GM12875 (cell line): ENCODE results near the gene IZUMO4.

Experiments
- H3K4me3 ChIP-seq: one replicate; pipeline ENCODE4 v1.5.1; 2011; ENCODE audit warnings: low read depth, low read length, control low read depth
- CTCF ChIP-seq: IDR thresholded peaks from 2 replicates; pipeline ENCODE4 v1.5.1; 2011; ENCODE audit warnings: low read depth, mild to moderate bottlenecking, control low read depth, inconsistent platforms, low read length, moderate library complexity, borderline replicate concordance; ENCODE audit not compliant: insufficient read depth

IZUMO4 gene

GRCh38 chr19:2116507-2116906, 19.8 kb downstream of the IZUMO4 start:
- no peak overlapping the region for H3K4me3 ChIP-seq
- TF ChIP-seq CTCF: no peak

GRCh38 chr19:2117215-2117960, 20.7 kb downstream of the IZUMO4 start:
- no peak for TF ChIP-seq CTCF
- H3K4me3 ChIP-seq: no peak overlapping the region

GRCh38 chr19:2118438-2118837, 21.7 kb downstream of the IZUMO4 start:
- H3K4me3 ChIP-seq: no peak overlapping the region
- no peak for TF ChIP-seq CTCF

- H3K4me3 ChIP-seq: no peak overlapping the region
- TF ChIP-seq CTCF: no peak
These were observed 23.4 kb downstream of the IZUMO4 start for GRCh38 chr19:2119921-2120785.

GRCh38 chr19:2120821-2121220, 24.1 kb downstream of the IZUMO4 start:
- no peak for TF ChIP-seq CTCF
- H3K4me3 ChIP-seq: no peak overlapping the region

GRCh38 chr19:2121416-2122051, 24.8 kb downstream of the IZUMO4 start:
- TF ChIP-seq CTCF: no peak
- H3K4me3 ChIP-seq: no peak overlapping the region

- H3K4me3 ChIP-seq: no peak overlapping the region
- TF ChIP-seq CTCF: no peak
These were observed 25.5 kb downstream of the IZUMO4 start for GRCh38 chr19:2122251-2122650.
